ENCODE measurements around the gene RGS17. TPM values are rescaled to one million over a fixed set of nuclear protein-coding genes. Genes with fewer than 3 reads are reported as not detected.

Gene RGS17
- total RNA-seq, 6 experiments from 2014 or later: 0.02 to 0.24 (median 0.09) TPM; not detected in 1

GRCh38 chr6:153070756-153071155, 60.3 kb downstream of the RGS17 start:
- Mint-ChIP-seq H3K4me3 (no peak overlapping the region), H3K9me3 (no peaks in the 10 kb centered on the region), H3K36me3 (ENCODE audit: low read depth) (no peaks in the 10 kb centered on the region), H3K4me1 (ENCODE audit: low read depth) (no peaks in the 10 kb centered on the region), H3K27ac (no peak overlapping the region), H3K27me3 (ENCODE audit: insufficient read depth) (peaks cover 7% of the 10 kb centered on the region)
- TF ChIP-seq, protein P1, sequence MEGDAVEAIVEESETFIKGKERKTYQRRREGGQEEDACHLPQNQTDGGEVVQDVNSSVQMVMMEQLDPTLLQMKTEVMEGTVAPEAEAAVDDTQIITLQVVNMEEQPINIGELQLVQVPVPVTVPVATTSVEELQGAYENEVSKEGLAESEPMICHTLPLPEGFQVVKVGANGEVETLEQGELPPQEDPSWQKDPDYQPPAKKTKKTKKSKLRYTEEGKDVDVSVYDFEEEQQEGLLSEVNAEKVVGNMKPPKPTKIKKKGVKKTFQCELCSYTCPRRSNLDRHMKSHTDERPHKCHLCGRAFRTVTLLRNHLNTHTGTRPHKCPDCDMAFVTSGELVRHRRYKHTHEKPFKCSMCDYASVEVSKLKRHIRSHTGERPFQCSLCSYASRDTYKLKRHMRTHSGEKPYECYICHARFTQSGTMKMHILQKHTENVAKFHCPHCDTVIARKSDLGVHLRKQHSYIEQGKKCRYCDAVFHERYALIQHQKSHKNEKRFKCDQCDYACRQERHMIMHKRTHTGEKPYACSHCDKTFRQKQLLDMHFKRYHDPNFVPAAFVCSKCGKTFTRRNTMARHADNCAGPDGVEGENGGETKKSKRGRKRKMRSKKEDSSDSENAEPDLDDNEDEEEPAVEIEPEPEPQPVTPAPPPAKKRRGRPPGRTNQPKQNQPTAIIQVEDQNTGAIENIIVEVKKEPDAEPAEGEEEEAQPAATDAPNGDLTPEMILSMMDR (IDR thresholded peaks at IDR 0.05): no peak
- no peak for DNase-seq

DNA sequence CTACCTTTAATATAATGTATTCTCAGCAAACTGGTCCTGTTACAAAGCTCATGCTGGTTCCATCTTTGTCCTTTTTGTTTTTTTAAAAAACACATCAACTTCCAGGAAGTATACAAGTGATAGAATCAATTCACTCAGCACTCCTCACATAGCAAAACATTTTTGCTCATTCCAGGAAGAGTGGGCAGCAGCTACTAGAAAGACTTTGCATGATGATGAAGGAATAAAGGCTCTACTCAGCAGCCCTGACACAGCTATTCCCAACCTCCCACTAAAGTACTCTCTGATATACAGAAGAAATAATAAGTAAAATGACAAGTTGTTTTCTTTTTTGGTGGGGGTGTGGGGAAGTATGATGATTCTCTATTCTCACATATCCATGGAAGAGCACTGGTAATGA, 61.2 kb downstream of the RGS17 start:
- H3K27me3 Mint-ChIP-seq (ENCODE audit: insufficient read depth): peaks cover 7% of the 10 kb centered on the region
- H3K9me3 Mint-ChIP-seq: no peaks in the 10 kb centered on the region
- no peaks in the 10 kb centered on the region for H3K4me1 Mint-ChIP-seq (ENCODE audit: low read depth)
- no peak for DNase-seq
- no peak overlapping the region for H3K27ac Mint-ChIP-seq
- H3K36me3 Mint-ChIP-seq (ENCODE audit: low read depth): no peaks in the 10 kb centered on the region
- no peak overlapping the region for H3K4me3 Mint-ChIP-seq
- TF ChIP-seq, protein P1 (IDR thresholded peaks at IDR 0.05): no peak

DNA sequence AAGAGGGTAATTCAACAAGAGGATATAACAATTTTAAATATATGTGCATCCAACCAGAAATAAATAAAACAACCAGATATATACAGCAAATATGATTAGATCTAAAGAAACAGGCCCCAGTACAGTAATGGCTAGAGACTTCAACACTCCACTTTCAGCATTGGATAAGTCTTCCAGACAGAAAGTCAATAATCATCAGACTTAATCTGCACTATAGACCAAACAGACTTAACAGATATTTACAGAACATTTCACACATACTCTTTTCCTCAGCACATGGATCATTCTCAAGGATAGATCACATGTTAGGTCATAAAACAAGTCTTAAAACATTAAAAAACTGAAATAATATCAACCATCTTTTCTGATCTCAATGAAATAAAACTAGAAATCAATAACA, 65.9 kb downstream of the RGS17 start:
- DNase-seq: no peak
- Mint-ChIP-seq H3K9me3 (no peaks in the 10 kb centered on the region; the same call in 1 of the 2 replicates), H3K4me1 (ENCODE audit: low read depth) (no peaks in the 10 kb centered on the region), H3K4me3 (no peak overlapping the region), H3K27ac (no peak overlapping the region), H3K36me3 (ENCODE audit: low read depth) (peaks cover 8% of the 10 kb centered on the region; the same call in 1 of the 2 replicates), H3K27me3 (ENCODE audit: insufficient read depth) (peaks cover 5% of the 10 kb centered on the region; the same call in 1 of the 2 replicates)
- TF ChIP-seq, protein P1 (IDR thresholded peaks at IDR 0.05): no peak

GRCh38 chr6:153063936-153064335, 67.1 kb downstream of the RGS17 start:
- Mint-ChIP-seq H3K27me3 (ENCODE audit: insufficient read depth) (peaks cover 5% of the 10 kb centered on the region; the same call in 1 of the 2 replicates), H3K27ac (no peak overlapping the region), H3K4me1 (ENCODE audit: low read depth) (peaks cover 5% of the 10 kb centered on the region; the same call in 1 of the 2 replicates), H3K36me3 (ENCODE audit: low read depth) (peaks cover 8% of the 10 kb centered on the region; the same call in 1 of the 2 replicates), H3K9me3 (no peaks in the 10 kb centered on the region; the same call in 1 of the 2 replicates), H3K4me3 (no peak overlapping the region)
- no peak for DNase-seq
- TF ChIP-seq, protein P1 (IDR thresholded peaks at IDR 0.05): no peak

DNA sequence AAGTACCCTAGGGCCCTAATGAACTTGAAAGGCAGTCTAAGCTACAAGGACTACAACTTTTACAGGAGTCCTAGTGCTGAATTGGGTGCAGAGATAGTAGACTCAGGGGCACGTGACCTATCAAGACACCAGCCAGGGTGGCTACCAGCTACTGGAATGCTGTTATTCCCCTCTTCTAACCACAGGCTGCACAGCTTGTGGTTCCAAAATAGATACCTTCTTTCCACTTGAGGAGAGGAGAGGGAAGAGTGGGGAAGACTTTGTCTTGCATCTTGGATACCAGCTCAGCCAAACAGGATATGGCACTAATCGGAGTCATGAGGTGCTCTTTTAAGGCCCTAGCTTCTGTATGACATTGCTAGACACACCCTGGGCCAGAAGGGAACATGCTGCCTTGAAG, 68.6 kb downstream of the RGS17 start:
- TF ChIP-seq, protein P1 (IDR thresholded peaks at IDR 0.05): no peak
- no peaks in the 10 kb centered on the region; the same call in 1 of the 2 replicates for H3K9me3 Mint-ChIP-seq
- H3K36me3 Mint-ChIP-seq (ENCODE audit: low read depth): peaks cover 8% of the 10 kb centered on the region; the same call in 1 of the 2 replicates
- no peak overlapping the region for H3K27ac Mint-ChIP-seq
- H3K4me1 Mint-ChIP-seq (ENCODE audit: low read depth): peaks cover 15% of the 10 kb centered on the region
- peaks cover 2% of the 10 kb centered on the region; the same call in 1 of the 2 replicates for H3K27me3 Mint-ChIP-seq (ENCODE audit: insufficient read depth)
- no peak overlapping the region for H3K4me3 Mint-ChIP-seq
- DNase-seq: no peak
